Activated CD4-positive, alpha-beta T cell treated with anti-CD3 and anti-CD28 coated beads, Interleukin-2, amount 50 U/mL, for 16 hours (primary cell): ENCODE measurements around the gene NBPF1.
"Not testable (repeated sequence)": the region's sequence is repeated elsewhere in the genome, so short reads cannot be mapped to it uniquely, and the experiment has no call there.

ENCODE experiments used
- DNase-seq: peaks from one replicate; pipeline ENCODE4 v3.0.0-alpha.2; 2020

NBPF1 gene

DNA sequence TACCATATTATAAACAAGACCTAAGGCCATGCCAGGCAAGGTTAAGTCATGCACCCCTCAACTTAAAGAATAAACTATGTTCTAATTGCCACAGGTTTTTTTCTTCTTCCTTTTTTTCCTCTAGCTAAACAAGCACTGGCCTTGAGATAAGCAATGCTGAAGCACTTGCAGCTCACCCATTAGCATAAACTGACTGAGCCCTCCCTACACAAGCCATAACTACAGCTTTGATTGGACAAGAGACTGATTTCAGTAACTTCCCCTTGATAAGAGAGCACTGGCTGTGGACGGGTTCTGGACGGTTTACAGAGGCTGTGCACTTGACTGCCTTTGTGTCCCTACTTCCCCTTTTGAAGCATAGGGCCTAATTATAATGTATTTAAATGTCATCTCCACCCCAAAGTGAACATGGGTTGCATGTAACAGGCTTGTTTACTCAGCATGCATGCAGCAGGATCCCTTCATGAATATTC lies 72.9 kb downstream of the NBPF1 start:
- DNase-seq: not testable (repeated sequence)

DNA sequence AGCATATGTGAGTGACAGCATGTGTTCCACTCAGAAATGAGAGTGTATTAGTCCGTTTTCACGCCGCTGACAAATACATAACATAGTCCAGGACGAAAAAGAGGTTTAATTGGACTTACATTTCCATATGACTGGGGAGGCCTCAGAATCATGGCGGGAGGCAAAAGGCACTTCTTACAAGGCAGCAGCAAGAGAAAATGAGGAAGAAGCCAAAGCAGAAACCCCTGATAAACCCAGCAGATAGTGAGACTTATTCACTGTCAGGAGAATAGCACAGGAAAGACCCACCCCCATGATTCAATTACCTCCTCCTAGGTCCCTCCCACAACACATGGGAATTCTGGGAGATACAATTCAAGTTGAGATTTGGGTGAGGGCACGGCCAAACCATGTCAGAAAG lies 75.8 kb downstream of the NBPF1 start:
- not testable (repeated sequence) for DNase-seq

DNA sequence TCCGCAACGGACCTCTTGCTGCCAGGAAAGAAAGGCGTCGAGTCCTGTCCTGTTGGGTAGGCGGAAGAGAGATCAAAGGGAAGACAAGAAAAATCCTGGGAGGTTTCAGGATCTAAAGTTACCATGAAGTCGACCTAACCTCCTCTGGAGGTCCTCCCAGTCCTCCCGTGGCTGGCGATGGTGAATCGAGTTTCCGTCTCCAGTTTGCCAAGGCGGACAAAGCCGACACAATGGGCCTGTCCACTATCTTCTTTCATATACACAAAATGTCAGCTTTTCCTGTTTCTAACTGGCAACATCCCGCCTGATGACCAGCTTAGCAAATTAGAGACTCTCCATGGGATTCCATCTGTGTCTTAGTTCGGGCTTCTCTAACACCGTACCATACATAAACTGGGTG lies 76.6 kb downstream of the NBPF1 start:
- not testable (repeated sequence) for DNase-seq

DNA sequence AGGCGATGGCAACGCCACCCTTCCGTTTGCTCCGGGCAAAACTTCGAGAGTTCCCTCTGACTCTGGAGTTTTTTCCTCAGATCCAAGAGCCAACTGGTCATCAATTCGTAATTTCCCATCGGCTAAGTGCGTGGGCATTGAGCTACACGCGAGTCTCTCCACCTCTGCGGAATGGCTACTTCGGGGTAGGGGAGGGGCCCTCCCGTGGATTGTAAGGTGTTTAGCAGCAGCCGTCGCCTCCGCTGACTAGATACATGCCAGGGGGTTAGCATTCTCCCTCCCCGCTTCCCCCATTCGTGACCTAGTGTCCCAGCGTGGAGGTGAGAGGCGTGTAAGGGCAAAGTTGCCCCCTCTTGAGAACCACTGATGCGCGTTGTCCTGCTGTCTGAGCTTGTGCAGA lies 77.5 kb downstream of the NBPF1 start:
- not testable (repeated sequence) for DNase-seq

DNA sequence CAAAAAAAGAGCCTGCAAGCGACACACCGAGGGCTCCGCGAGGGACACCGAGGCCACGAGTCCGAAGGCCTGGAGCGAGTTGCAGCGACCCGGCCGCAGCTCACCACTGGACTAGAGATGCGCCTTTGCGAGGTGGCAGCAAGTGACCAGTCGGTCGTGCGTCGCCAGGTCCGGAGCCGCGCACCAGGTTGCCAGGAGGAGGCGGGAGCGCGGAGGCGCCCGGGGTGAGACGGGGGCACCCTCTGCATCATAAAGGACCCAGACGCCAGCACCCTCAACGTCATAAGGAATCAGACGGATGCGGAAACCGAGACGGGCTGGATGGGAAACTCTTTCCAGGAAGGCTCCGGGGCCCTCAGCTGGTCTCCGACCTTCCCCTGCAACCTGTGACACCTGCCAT lies 77.9 kb downstream of the NBPF1 start:
- not testable (repeated sequence) for DNase-seq

DNA sequence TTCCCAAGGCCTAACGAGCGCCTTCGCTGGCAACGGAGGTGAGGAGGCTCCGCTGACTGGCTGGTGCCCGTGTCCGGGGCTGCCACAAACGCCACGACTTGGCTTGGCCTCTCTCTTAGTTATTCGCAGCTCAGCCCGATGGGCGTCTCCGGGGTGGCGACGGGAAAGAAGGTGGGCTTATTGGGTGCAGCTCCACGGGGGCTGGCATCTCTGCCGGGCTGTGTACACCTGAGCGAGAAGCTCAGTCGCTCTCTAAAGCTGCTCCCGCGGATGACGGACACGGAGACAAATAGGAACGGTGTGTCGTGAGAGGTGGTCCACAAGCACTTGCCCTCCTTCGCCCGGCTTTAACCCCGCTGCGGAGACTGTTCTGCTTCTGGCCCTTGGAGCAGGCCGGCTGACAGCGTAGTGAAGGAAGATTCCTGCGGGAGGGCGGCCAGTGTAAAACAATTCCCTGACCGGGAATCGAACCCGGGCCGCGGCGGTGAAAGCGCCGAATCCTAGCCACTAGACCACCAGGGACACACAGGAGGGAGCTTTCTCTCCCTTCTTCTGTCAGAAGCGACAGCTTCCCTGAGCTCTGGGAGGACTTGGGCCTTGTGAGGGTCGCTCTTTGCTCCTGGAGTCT lies 78.4 kb downstream of the NBPF1 start:
- peak; percentile 81 for DNase-seq

DNA sequence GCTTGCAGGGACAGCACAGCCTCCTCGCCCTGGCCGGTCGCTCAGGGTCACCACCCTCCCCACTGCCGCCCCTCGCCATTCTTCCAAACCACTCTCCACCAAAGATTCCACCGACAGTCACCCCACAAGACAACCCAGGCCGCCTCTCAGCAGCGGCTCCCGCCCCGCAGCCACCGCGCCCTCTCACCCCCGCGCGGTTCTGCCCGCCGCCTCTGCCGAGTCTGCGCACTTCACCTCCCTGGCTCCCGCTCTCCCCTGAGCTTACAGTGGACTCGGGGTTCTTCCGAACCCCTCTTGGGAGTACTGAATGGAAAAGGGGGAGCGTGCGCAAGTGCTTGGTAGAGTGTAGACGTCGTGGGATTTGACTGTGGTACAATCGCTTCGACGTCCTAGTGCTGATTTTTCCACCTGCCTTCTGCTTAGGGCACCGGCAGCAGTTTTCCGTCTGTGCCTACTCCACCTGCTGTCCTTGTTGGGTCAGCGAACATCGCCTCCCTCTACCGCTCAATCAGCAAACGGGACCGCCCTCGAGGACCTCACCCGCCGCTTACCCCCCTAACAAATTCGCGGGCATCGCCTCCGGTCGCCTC lies 79.0 kb downstream of the NBPF1 start:
- peak; percentile 20 for DNase-seq

DNA sequence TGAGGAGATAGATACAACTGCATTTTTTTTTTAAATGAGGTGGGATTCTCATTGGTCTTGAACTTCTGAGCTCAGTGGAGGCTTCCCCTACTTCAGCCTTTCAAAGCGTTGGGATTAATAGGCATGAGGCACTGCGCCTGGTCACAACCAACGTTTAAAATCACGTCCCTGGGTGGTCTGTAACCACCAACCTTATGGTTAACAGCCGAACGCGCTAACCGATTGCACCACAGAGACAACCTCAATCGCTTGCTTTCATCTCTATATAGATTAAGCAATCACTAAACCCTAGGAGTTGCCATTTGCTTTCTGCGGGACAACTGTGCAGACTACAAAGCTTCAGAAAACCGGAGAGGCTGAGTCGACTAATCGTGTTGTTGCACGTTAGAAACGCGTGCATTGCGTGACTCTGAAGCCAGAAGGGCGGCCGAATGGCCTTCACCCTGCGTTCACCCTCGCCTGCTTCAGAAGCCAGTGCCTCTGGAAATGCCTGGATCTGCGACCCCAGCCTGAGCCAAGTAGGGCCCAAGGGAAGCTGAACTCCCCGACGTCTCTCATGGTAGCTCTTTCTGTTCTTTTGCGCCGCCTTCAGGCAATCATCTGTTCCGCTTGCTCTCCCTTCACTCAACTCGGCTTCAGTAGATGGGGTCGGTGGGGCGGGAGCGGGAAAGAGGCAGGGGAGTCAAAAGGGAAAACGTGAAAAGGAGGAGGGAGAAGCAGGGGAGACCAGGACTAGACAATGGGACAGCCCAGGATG lies 81.0 kb downstream of the NBPF1 start:
- not testable (repeated sequence) for DNase-seq

DNA sequence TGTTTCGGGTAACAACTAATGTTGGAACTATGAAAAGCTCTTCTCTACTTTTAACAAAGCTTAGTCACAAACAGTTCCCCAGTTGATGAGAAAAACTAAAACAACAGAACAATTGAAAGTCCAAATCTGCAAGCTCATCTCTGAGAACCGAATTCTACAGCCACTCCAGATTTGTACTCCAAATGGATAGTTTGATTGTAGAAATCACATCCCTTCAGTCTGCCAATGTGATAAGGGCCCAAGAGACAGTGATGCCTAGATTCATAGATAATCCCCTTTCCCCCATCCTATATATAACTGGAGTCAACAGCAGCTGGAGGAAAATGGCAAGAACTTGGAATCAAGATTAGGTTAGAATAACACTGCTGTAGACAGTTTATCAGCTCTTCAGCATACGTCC lies 85.0 kb downstream of the NBPF1 start:
- DNase-seq: not testable (repeated sequence)

DNA sequence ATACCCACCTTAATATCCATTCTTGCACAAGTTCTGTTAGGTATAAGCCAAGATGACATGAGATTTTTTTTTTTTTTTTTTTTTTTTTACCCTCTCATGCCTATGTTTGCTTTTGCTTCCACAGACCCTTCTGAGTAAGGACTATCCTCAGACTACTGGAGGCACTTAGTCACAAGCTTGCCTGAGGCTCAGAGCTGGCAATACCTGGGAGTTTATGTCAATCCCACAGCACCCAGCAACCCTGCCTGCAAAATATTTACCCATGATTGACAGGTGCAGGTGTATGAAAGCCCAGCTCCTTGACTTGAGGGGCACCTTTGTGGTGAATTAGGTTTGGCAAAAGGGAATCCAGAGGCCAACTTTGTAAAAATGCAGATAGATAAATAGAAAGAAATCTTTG lies 87.6 kb downstream of the NBPF1 start:
- not testable (repeated sequence) for DNase-seq

DNA sequence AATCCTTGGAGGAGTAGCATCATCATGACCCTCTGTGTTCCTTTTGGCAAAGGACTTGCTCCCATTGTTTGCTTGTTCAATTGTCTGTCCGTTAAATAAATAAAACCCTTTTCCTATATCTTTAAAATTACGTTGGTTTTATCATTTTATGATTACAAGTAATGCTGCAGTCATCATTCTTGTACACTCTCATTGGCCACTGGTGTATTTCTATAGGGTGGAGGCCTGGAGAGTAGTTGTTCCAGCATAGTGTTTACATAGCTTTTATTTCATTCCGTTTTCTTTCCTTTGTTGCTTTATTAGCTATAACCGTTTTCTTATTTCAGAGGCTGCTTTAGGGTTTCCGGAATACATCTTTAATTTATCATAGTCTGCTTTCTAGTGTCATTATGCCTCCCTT lies 91.7 kb downstream of the NBPF1 start:
- DNase-seq: not testable (repeated sequence)

DNA sequence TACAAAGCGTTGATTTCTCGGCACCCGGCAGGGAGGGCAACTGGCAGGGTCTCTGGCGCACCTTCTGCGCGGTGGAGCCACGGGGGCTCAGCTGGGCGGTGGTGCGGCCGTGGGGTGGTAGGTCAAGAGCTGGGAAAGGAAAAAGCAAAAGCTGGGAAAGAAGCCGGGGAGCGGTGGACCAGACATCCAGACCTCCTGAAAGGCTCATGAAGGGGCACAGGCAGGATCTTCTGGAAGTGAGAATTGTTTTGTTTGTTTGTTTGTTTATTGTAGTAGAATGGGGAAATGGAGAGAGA lies 92.1 kb downstream of the NBPF1 start:
- no peak for DNase-seq

DNA sequence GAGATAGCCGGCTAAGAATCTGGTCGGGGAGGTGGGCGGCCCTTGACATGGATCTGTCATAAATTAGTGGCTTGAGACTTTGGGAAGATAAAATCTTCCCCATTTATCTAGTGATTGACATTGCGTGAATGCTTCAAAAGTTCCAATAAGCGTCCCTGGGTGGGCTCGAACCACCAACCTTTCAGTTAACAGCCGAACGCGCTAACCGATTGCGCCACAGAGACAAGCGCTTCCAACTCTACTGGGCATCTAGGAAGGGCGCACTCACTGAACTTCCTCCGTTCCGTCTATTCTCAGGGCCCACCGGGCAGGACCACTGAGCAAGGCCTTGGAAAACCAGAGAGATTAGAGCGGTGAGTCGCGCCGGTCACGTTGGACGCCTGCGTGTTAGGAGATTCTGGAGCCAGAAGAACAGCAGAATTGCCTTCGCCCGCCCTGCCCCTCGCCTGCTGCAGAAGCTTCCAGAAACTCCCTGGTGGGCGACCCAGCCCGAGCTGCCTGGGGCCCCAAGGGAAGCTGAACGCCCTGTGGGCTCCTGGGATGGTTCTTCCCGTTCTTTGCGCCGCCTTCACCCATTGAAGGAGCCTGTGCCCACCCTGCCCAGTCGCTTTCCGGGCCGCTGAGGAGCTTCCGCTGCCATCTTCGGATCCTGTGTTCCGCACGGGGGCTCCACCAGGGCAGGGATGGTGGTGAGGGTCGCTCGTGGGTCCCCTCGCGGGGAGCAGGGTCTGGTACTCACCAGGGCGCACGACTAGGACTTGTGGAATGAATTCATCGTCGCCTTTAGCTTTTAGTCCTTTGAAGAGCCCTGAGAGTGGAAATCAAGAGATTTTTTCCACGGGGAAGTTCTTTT lies 92.7 kb downstream of the NBPF1 start:
- peak; percentile 6 for DNase-seq

DNA sequence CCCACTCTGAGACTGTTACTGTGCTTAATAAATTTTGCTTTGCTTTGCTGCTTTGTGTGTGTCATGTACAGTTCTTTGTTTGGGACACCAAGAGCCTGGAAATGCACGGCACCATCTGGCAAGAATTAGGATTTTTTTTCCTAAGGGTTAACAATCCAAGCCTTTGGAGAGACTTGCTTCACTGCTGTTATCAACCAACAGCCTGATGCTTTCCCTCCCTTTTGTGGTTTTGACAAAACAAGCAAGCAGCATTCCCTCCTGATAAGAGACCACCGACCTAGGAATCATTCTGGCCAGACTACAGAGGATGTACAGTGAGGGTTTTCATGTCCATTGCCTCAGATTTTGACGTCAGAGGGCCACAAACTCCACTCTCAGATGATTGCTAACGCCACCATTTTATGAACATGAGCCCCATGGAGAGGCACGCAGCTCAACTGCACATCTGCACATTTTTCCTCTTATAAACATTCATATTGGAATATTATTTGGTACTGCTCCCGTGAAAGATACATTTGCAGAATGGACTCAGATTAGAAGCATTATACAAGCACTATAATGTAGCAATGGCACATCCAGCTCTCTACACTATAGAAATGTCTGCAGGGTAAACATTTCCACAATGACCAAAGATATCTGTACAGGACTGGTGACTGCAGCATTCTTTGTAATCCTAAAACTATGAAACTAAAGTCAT lies 94.0 kb downstream of the NBPF1 start:
- not testable (repeated sequence) for DNase-seq

DNA sequence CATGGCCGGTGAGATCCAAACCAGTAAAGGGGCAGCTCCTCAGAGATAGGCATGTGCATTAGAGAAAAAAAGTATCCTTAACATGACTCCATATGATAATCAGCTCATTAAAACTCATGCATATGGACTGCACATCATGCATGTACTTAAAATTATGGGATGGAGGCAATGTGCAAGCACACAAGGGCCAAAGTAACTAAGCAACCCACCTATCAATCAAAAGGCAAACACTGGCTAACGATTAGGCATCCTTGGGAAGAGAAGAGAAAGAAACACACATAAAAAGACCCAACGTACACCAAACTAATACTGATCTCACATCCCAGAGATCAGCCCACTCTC lies 94.5 kb downstream of the NBPF1 start:
- DNase-seq: not testable (repeated sequence)

DNA sequence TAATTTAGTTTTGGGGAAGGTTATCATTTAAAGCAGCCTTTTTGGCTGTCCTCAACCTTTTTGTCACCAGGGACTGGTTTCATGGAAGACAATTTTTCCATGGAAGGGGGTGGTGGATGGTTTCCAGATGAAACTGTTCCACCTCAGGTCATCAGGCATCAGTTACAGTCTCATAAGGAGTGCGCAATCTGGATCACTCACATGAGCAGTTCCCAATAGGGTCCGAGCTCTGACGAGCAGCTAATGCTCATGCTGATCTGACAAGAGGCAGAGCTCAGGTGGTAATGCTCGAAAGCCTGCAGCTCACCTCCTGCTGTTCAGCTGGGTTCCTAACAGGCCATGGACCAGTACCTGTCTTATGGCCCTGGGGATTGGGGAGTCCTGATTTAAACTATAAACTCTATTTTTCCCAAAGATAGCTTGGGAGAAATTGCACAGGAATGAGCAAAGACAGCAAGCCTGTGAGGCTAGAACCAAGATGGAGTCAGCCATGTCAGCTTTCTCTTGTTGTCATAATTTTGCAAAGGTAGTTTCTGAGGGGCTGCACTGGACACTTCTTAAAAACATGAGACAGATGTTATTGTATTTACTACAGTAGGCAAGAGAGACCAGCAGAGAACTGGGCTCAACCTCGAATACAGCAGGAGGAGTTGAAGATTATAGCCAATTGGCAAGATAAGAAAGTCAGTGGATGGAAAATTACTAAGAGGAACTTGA lies 96.5 kb downstream of the NBPF1 start:
- not testable (repeated sequence) for DNase-seq

DNA sequence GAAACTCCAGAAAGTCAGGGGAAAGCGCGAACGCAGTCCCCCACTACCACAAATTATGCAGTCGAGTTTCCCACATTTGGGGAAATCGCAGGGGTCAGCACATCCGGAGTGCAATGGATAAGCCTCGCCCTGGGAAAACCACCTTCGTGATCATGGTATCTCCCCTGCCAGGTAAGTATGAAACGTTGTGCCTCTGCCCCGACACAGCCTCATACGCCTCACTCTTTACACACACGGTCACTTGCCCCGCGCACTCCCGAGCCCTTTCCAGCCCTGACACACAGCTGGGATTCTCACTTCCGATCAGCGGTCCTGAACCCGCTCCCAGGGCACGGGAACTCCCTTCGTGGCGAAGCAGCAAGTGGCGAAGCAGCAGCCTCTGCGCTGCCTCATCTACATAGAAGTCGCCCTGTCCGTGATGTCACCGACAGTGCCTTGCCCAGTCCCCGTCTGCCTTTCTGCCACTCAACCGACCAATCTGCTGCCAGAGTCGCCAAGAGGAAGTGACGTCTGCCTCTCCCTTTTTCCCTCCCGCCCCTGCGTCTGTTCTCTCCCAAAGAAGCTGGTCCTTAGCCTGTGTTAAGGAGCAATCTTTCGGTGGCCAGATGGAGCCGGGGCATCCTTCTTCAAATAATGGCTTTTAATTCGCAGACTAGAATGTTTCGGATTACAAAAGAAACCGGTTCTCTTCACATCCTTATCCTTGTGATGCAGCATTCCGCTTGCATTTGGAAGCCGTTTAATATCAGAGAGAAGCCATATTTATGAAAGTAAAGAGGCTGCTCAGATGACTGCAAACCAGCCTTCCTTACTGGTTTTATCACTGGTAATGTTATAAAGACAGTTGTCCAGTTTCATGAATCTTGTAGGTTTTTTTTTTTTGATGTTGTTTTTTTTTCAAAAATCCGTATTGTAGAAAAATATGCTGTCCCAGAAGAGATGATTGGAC lies 99.0 kb downstream of the NBPF1 start, which contains the start of gene RNU1-1:
RNU1-1 (minus strand) TSS at position 179 of the 949 bp plus-strand sequence.
- DNase-seq: peak; percentile 72

DNA sequence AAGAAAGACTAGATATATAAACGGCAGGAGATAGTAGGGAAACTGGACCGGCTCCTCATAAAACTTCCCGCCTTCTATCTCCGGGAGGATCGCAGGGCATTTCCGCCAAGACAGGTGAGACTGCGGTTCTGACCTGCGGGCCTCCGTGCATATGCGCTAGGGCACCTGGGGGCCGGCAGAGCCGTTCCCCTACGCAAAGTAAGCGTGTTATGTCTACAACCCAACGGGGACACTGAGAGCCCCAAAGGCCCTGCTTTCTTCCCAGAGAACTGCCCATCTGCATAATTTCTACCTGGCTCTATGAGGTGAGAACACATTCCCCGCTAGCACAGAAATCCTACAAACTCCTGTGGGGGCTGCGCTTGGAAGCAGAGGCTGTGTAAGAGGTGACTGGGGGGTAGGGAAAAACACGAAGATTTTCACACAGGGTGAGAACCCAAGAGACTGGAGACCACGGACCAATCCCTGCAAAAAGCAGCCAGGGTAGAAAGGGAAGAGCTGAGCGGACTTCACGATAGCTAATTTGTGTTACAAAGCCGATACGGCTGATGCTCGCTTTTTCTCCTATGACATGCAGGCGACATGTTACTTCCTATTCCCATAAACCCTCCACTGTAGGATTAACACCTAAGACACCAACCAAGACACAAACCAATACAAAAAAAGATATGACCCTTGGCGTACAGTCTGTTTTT lies 99.8 kb downstream of the NBPF1 start:
- peak; percentile 92 for DNase-seq

DNA sequence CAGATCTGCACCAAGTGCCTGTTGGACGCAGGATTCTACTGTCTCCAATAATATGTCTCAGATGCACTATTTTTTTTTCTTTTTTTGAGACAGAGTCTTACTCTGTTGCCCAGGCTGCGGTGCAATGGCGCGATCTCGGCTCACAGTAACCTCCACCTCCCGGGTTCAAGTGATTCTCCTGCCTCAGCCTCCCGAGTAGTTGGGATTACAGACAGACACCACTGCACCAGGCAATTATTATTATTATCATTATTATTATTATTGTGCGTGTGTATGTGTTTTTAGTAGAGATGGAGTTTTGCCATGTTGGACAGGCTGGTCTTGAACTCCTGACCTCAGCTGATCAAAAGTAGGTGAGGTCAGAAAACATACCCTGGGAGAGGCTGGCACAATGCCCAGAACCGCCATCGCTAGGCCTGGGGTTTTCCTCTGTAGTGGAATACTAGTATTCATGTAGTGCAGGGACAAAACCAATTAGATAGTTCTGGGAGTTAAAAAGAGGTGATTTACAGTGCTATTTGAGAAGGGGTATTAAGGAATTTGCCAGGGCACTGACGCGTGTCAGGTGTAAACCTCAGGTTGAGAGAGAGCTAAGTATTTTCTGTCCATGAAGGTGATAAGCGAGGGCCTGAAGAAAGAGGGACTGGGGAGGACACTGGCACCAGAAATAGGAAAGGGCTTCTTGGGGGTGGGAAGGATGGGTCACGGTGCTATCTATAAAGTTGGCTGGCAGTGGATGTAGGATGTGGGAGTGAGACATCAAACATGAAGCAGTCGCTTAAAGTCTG lies 100.5 kb downstream of the NBPF1 start:
- peak; percentile 25 for DNase-seq
